MCF 10A (cell line): ENCODE results near the gene SPON1. TPM values are rescaled to one million over a fixed set of nuclear protein-coding genes. Genes with fewer than 3 reads are reported as not detected.

Source experiments
- BruUV-seq: library from RNA; stranded (reverse); fragments of 400-500 nt; replicated peaks from 2 replicates; lab custom pipeline; 2021; lab: Mats Ljungman, UMichigan
- CTCF ChIA-PET: fragments of 300-600 bp; sonication (Branson Sonifier 250); formaldehyde crosslinking; extraction: SDS; loops from one replicate; lab custom pipeline; 2021; ENCODE audit warnings: antibody characterized with exemption, inconsistent platforms; lab: Yijun Ruan, JAX
- POLR2A ChIA-PET: fragments of 300-600, 350-650 bp; sonication (Branson Sonifier 250); formaldehyde crosslinking; extraction: SDS; loops from one replicate; lab custom pipeline; 2020; ENCODE audit warnings: antibody characterized with exemption, inconsistent platforms; lab: Yijun Ruan, JAX
- DNase-seq: peaks from one replicate; pipeline ENCODE4 v3.0.0-alpha.2; 2018; ENCODE audit not compliant: unreplicated experiment
- H3K27ac Mint-ChIP-seq: one replicate; pipeline ENCODE4 v1.8.0; 2022; ENCODE audit warnings: mild to moderate bottlenecking, low read depth, mixed read lengths; ENCODE audit not compliant: unreplicated experiment
- H3K27me3 Mint-ChIP-seq: one replicate; pipeline ENCODE4 v1.8.0; 2022; ENCODE audit warnings: mixed read lengths; ENCODE audit not compliant: insufficient read depth, unreplicated experiment
- H3K36me3 Mint-ChIP-seq: one replicate; pipeline ENCODE4 v1.8.0; 2022; ENCODE audit warnings: mild to moderate bottlenecking, moderate library complexity, mixed read lengths; ENCODE audit not compliant: insufficient read depth, unreplicated experiment
- H3K4me1 Mint-ChIP-seq: one replicate; pipeline ENCODE4 v1.8.0; 2022; ENCODE audit warnings: mixed read lengths; ENCODE audit not compliant: insufficient read depth, unreplicated experiment
- H3K4me3 Mint-ChIP-seq: one replicate; pipeline ENCODE4 v1.8.0; 2022; ENCODE audit warnings: mild to moderate bottlenecking, moderate library complexity, mixed read lengths; ENCODE audit not compliant: unreplicated experiment
- H3K9me3 Mint-ChIP-seq: one replicate; pipeline ENCODE4 v1.8.0; 2022; ENCODE audit warnings: mixed read lengths; ENCODE audit not compliant: unreplicated experiment
- intact Hi-C: fragments of 100-400 bp; cut with micrococcal nuclease; formaldehyde crosslinking; loops from 2 replicates; pipeline ENCODE4 v1.14.1; 2022
- total RNA-seq: library from RNA; stranded (reverse); gene quantifications from 2 replicates; pipeline ENCODE4 v1.2.3, GENCODE V29; 2022
- TF ChIP-seq, protein P1 (sequence below): fragments of 200-600 bp; IDR thresholded peaks from one replicate; pipeline ENCODE4 v1.8.0; 2022; ENCODE audit warnings: antibody characterized with exemption, mild to moderate bottlenecking; ENCODE audit not compliant: unreplicated experiment

Gene SPON1
- total RNA-seq, 1 experiment from 2014 or later = not detected

DNA sequence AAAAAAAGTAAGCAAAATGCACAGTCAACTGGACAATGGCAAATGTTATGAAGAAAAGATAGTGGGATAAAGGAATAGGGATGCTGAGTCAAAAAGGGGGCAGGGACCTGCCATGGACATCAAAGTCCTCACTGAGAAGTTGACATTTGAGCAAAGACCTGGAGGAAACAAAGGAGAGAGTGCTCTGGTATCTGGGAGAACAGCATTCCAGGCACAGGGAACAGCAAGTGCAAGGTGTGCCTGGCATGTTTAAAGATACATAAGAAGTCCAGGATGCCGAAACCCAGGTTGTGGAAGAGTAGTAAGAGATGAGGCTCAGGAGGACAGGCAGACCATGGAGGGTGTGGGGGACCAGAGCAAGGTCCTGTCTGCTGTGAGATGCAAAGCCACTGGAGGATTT is 273.2 kb downstream of the SPON1 start:
- Mint-ChIP-seq H3K36me3 (no peaks in the 10 kb centered on the region), H3K9me3 (no peaks in the 10 kb centered on the region), H3K27me3 (peaks cover 78% of the 10 kb centered on the region), H3K4me3 (no peak overlapping the region), H3K27ac (no peak overlapping the region), H3K4me1 (no peaks in the 10 kb centered on the region)
- DNase-seq = no peak
- intact Hi-C loops = no loop called here
- ChIA-PET POLR2A (no interaction called here), CTCF (no interaction called here)
- no TSS peak for BruUV-seq
- TF ChIP-seq, protein P1, sequence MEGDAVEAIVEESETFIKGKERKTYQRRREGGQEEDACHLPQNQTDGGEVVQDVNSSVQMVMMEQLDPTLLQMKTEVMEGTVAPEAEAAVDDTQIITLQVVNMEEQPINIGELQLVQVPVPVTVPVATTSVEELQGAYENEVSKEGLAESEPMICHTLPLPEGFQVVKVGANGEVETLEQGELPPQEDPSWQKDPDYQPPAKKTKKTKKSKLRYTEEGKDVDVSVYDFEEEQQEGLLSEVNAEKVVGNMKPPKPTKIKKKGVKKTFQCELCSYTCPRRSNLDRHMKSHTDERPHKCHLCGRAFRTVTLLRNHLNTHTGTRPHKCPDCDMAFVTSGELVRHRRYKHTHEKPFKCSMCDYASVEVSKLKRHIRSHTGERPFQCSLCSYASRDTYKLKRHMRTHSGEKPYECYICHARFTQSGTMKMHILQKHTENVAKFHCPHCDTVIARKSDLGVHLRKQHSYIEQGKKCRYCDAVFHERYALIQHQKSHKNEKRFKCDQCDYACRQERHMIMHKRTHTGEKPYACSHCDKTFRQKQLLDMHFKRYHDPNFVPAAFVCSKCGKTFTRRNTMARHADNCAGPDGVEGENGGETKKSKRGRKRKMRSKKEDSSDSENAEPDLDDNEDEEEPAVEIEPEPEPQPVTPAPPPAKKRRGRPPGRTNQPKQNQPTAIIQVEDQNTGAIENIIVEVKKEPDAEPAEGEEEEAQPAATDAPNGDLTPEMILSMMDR = no peak

DNA sequence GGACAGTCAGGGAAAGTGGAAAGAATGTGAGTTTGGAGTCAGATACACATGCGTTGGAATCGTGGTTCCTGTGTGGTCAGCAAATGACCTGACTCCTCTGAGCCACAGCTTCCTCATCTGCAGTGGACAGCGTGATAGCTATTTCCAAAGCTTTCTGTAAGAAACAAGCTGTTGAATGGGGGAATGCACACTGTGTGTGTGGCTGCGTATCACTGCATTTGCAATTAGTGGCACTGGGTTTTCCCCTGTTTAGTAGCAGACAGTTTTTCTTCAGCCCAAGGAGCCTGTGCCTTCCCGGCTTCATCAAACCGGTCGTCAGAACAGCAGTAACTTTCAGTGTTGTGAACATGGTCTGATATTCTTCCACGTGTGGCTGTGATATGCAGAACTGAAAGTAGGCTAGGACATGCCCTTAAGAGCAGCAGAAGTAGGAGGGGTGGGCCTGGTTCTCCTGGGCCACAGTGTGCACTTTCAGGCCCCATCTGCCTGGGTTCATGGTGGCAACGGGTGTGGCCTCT is 275.0 kb downstream of the SPON1 start:
- Mint-ChIP-seq H3K9me3 (no peaks in the 10 kb centered on the region), H3K4me3 (no peak overlapping the region), H3K27me3 (peaks cover 71% of the 10 kb centered on the region), H3K36me3 (no peaks in the 10 kb centered on the region), H3K4me1 (no peaks in the 10 kb centered on the region), H3K27ac (no peak overlapping the region)
- intact Hi-C loops = no loop called here
- DNase-seq = no peak
- POLR2A ChIA-PET = no interaction called here
- CTCF ChIA-PET = interaction anchor here (1.1 to 1.9 kb wide), 2 partner anchors 123 to 281 kb away, joined by 4 read pairs; no protein-coding TSS in a partner anchor
- BruUV-seq = no TSS peak
- TF ChIP-seq, protein P1 = no peak

GRCh38 chr11:14240221-14240620 is 277.7 kb downstream of the SPON1 start:
- intact Hi-C loops = no loop called here
- peaks cover 55% of the 10 kb centered on the region for H3K27me3 Mint-ChIP-seq
- TF ChIP-seq, protein P1 = no peak
- no peaks in the 10 kb centered on the region for H3K9me3 Mint-ChIP-seq
- ChIA-PET CTCF (interaction anchor here (1.0 to 3.5 kb wide), 4 partner anchors 11 to 467 kb away, joined by 3 to 14 read pairs (median 4); no protein-coding TSS in a partner anchor), POLR2A (interaction anchor here (0.6 kb wide), 2 partner anchors 214 to 465 kb away, joined by 3 read pairs; no protein-coding TSS in a partner anchor)
- H3K4me3 Mint-ChIP-seq = no peak overlapping the region
- no peaks in the 10 kb centered on the region for H3K4me1 Mint-ChIP-seq
- no peak overlapping the region for H3K27ac Mint-ChIP-seq
- H3K36me3 Mint-ChIP-seq = no peaks in the 10 kb centered on the region
- DNase-seq = no peak
- BruUV-seq = no TSS peak

GRCh38 chr11:14240951-14241350 is 278.4 kb downstream of the SPON1 start:
- no peak overlapping the region for H3K27ac Mint-ChIP-seq
- H3K4me3 Mint-ChIP-seq = no peak overlapping the region
- no peak for DNase-seq
- POLR2A ChIA-PET = no interaction called here
- CTCF ChIA-PET = interaction anchor here (0.8 to 3.5 kb wide), 3 partner anchors 10 to 284 kb away, joined by 3 to 14 read pairs (median 4); no protein-coding TSS in a partner anchor
- BruUV-seq = no TSS peak
- TF ChIP-seq, protein P1 = no peak
- no peaks in the 10 kb centered on the region for H3K4me1 Mint-ChIP-seq
- H3K36me3 Mint-ChIP-seq = no peaks in the 10 kb centered on the region
- peaks cover 48% of the 10 kb centered on the region for H3K27me3 Mint-ChIP-seq
- intact Hi-C loops = no loop called here
- H3K9me3 Mint-ChIP-seq = no peaks in the 10 kb centered on the region
